Fibroblast of lung (primary cell): Measurements from ENCODE around the gene ATP6V0C.

ENCODE experiments used
- EZH2 ChIP-seq: IDR thresholded peaks from 2 replicates; pipeline ENCODE4 v1.5.1; 2012; ENCODE audit warnings: low read length, control low read depth, mild to moderate bottlenecking; ENCODE audit errors: missing control alignments
- TF ChIP-seq, protein P1 (sequence below), 2 donors: IDR thresholded peaks in 1 of 2; conservative IDR thresholded peaks in 1 of 2; 1 replicate in 1 of 2; 2 replicates in 1 of 2; pipeline ENCODE4 v1.5.1; 2011 to 2012; ENCODE audit warnings: low read length in 2 of 2, control low read depth in 1 of 2, inconsistent platforms in 1 of 2, low read depth in 1 of 2, mild to moderate bottlenecking in 1 of 2

DNA sequence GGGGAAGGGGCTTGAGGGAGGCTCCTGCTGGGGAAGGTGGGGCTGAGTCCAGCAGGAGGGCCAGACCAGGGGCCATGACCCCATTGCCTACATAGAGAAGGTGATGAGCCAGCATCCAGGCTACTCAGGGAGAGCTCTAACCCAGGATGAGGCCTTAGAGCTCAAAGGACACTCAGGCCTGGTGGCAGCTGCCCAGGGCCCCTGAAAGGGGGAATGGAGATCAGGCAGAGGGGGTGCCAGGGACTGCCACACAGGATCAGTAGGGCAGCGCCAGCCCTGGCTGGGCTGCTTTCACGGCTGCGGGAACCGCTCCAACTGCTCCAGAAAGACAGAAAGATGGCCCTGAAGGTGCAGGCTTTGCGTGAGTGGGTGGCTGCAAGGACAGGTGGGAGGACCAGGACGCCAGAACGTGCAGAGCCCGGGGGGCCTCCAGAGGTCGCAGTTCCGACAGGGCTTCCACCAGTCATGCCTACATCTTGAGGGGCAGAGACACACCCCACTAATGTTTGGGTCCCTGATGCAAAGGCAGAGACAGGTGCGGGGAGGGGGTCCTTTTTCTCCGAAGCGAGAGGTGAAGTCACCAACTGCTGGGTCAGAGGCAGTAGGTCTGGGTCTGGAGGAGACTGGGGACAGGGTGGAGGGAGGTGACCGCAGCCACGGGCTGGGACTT lies 882 bp upstream of the ATP6V0C start:
- TF ChIP-seq, protein P1, sequence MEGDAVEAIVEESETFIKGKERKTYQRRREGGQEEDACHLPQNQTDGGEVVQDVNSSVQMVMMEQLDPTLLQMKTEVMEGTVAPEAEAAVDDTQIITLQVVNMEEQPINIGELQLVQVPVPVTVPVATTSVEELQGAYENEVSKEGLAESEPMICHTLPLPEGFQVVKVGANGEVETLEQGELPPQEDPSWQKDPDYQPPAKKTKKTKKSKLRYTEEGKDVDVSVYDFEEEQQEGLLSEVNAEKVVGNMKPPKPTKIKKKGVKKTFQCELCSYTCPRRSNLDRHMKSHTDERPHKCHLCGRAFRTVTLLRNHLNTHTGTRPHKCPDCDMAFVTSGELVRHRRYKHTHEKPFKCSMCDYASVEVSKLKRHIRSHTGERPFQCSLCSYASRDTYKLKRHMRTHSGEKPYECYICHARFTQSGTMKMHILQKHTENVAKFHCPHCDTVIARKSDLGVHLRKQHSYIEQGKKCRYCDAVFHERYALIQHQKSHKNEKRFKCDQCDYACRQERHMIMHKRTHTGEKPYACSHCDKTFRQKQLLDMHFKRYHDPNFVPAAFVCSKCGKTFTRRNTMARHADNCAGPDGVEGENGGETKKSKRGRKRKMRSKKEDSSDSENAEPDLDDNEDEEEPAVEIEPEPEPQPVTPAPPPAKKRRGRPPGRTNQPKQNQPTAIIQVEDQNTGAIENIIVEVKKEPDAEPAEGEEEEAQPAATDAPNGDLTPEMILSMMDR (conservative IDR thresholded peaks at IDR 0.05 in 1 of 2, IDR thresholded peaks at IDR 0.05 in 1 of 2; ENCODE audit: low read depth in 1 of 2, low read length in 2 of 2): no peak
- no peak for TF ChIP-seq EZH2
